GM18499 (cell line): ENCODE measurements around the gene POC5.

ENCODE experiments used
- ATAC-seq: cut with Tn5 transposase; IDR thresholded peaks from one replicate; pipeline ENCODE4 v1.9.1; 2021; ENCODE audit warnings: moderate number of reproducible peaks; ENCODE audit not compliant: insufficient read depth, unreplicated experiment

The POC5 gene

GRCh38 chr5:75663579-75664284, 53.5 kb downstream of the POC5 start:
- no peak for ATAC-seq

- no peak for ATAC-seq
Observed at GRCh38 chr5:75662061-75662460, 55.2 kb downstream of the POC5 start.

- ATAC-seq: no peak
Observed at GRCh38 chr5:75660678-75661465, 56.4 kb downstream of the POC5 start.

GRCh38 chr5:75659791-75660450, 57.3 kb downstream of the POC5 start:
- ATAC-seq: no peak

GRCh38 chr5:75656311-75657003, 60.8 kb downstream of the POC5 start:
- ATAC-seq: no peak

GRCh38 chr5:75654693-75655295, 62.4 kb downstream of the POC5 start:
- ATAC-seq: no peak

GRCh38 chr5:75653521-75653920, 63.7 kb downstream of the POC5 start:
- ATAC-seq: no peak

GRCh38 chr5:75651575-75652238, 65.5 kb downstream of the POC5 start:
- no peak for ATAC-seq

- no peak for ATAC-seq
Observed at GRCh38 chr5:75648712-75649111, 68.5 kb downstream of the POC5 start.

- ATAC-seq: no peak
Observed at GRCh38 chr5:75640826-75641225, 76.4 kb downstream of the POC5 start.

- ATAC-seq: no peak
Observed at GRCh38 chr5:75640395-75640794, 76.8 kb downstream of the POC5 start.

- no peak for ATAC-seq
Observed at GRCh38 chr5:75639535-75640311, 77.5 kb downstream of the POC5 start.

- ATAC-seq: no peak
Observed at GRCh38 chr5:75637949-75638348, 79.3 kb downstream of the POC5 start.

- no peak for ATAC-seq
Observed at GRCh38 chr5:75632321-75632720, 84.9 kb downstream of the POC5 start.

- ATAC-seq: no peak
Observed at GRCh38 chr5:75630875-75631274, 86.4 kb downstream of the POC5 start.

- no peak for ATAC-seq
Observed at GRCh38 chr5:75627801-75628200, 89.4 kb downstream of the POC5 start.

GRCh38 chr5:75626959-75627358, 90.3 kb downstream of the POC5 start:
- ATAC-seq: no peak
